ENCODE data around the gene PODXL2.

PODXL2 gene

GRCh38 chr3:127711896-127712295 is 82.9 kb downstream of the PODXL2 start:
- DNase-seq = no peak

- DNase-seq = no peak
These were observed 83.5 kb downstream of the PODXL2 start for GRCh38 chr3:127712461-127712860.

GRCh38 chr3:127712881-127713771 is 84.1 kb downstream of the PODXL2 start:
- no peak for DNase-seq

GRCh38 chr3:127714125-127714571 is 85.2 kb downstream of the PODXL2 start:
- no peak for DNase-seq

- no peak for DNase-seq
These were observed 85.9 kb downstream of the PODXL2 start for GRCh38 chr3:127714866-127715265.

GRCh38 chr3:127715532-127715931 is 86.5 kb downstream of the PODXL2 start:
- DNase-seq = no peak

- no peak for DNase-seq
These were observed 87.4 kb downstream of the PODXL2 start for GRCh38 chr3:127716384-127716783.

GRCh38 chr3:127717357-127718244 is 88.6 kb downstream of the PODXL2 start:
- DNase-seq = no peak

GRCh38 chr3:127718245-127718915 is 89.4 kb downstream of the PODXL2 start:
- no peak for DNase-seq

GRCh38 chr3:127718916-127719290 is 89.9 kb downstream of the PODXL2 start:
- no peak for DNase-seq

GRCh38 chr3:127719369-127719768 is 90.4 kb downstream of the PODXL2 start:
- no peak for DNase-seq

- DNase-seq = no peak
These were observed 91.3 kb downstream of the PODXL2 start for GRCh38 chr3:127720161-127720823.

GRCh38 chr3:127720985-127721935 is 92.3 kb downstream of the PODXL2 start:
- no peak for DNase-seq

- DNase-seq = no peak
These were observed 93.3 kb downstream of the PODXL2 start for GRCh38 chr3:127722091-127722784.

Measured in islet precursor cell (in vitro differentiated cells).